IMR-90 (cell line): ENCODE measurements around the gene MT3. TPM values are rescaled to one million over a fixed set of nuclear protein-coding genes. Genes with fewer than 3 reads are reported as not detected.

Experiments
- ATAC-seq: fragments of 200-7000 bp; cut with Tn5 transposase; 2 replicates; pipeline ENCODE4 v1.9.1; 2020; ENCODE audit warnings: low read depth, mild to moderate bottlenecking, moderate library complexity
- BruUV-seq: library from RNA; stranded (reverse); fragments of 400-500 nt; replicated peaks from 2 replicates; lab custom pipeline; 2021; lab: Mats Ljungman, UMichigan
- CTCF ChIA-PET: fragments of 300-600 bp; formaldehyde crosslinking; extraction: SDS; loops from one replicate; lab custom pipeline; 2021; ENCODE audit warnings: antibody characterized with exemption; lab: Yijun Ruan, JAX
- POLR2A ChIA-PET: fragments of 300-600 bp; sonication (Branson Sonifier 250); formaldehyde crosslinking; loops from one replicate; lab custom pipeline; 2022; ENCODE audit warnings: antibody characterized with exemption; ENCODE audit not compliant: unreplicated experiment; lab: Charles Lee
- DNase-seq: peaks from one replicate; pipeline ENCODE4 v3.0.0; 2013
- H2AFZ ChIP-seq: replicated peaks from 2 replicates; pipeline ENCODE3; 2013; ENCODE audit warnings: low read length, mild to moderate bottlenecking; ENCODE audit not compliant: poor library complexity
- H2AK5ac ChIP-seq: 2 replicates; pipeline ENCODE4 v1.6.1; 2013; ENCODE audit warnings: low read depth, low read length, inconsistent platforms
- H2AK9ac ChIP-seq: replicated peaks from 2 replicates; pipeline ENCODE3; 2013; ENCODE audit warnings: mild to moderate bottlenecking, low read depth, low read length, moderate library complexity; ENCODE audit not compliant: poor library complexity
- H2BK120ac ChIP-seq: 2 replicates; pipeline ENCODE4 v1.6.1; 2013; ENCODE audit warnings: low read depth, low read length, inconsistent platforms
- H2BK15ac ChIP-seq: 3 replicates; pipeline ENCODE4 v1.6.1; 2013; ENCODE audit warnings: low read depth, low read length, inconsistent platforms
- H2BK20ac ChIP-seq: 2 replicates; pipeline ENCODE4 v1.6.1; 2013; ENCODE audit warnings: low read depth, mild to moderate bottlenecking, inconsistent platforms, low read length, moderate library complexity
- H2BK5ac ChIP-seq: 2 replicates; pipeline ENCODE4 v1.6.1; 2013; ENCODE audit warnings: mild to moderate bottlenecking, low read depth, low read length, inconsistent platforms; ENCODE audit not compliant: poor library complexity, severe bottlenecking
- H3K14ac ChIP-seq: replicated peaks from 2 replicates; pipeline ENCODE4 v1.6.1; 2013; ENCODE audit warnings: low read depth, low read length, inconsistent platforms
- H3K18ac ChIP-seq: 2 replicates; pipeline ENCODE4 v1.6.1; 2013; ENCODE audit warnings: low read depth, low read length, control low read depth
- H3K23ac ChIP-seq: 2 replicates; pipeline ENCODE4 v1.6.1; 2013; ENCODE audit warnings: low read depth, low read length, inconsistent platforms
- H3K27ac ChIP-seq: 2 replicates; pipeline ENCODE4 v1.5.1; 2013; ENCODE audit warnings: mild to moderate bottlenecking, control low read depth, low read length; ENCODE audit not compliant: insufficient read depth
- H3K27me3 ChIP-seq: 2 replicates; pipeline ENCODE4 v1.6.1; 2013; ENCODE audit warnings: low read length; ENCODE audit not compliant: control insufficient read depth, insufficient read depth
- H3K36me3 ChIP-seq: 2 replicates; pipeline ENCODE4 v1.6.1; 2013; ENCODE audit warnings: low read length, mixed read lengths; ENCODE audit not compliant: control insufficient read depth, insufficient read depth
- H3K4ac ChIP-seq: 2 replicates; pipeline ENCODE4 v1.6.1; 2013; ENCODE audit warnings: low read depth, low read length, inconsistent platforms
- H3K4me1 ChIP-seq: 2 replicates; pipeline ENCODE4 v1.6.1; 2013; ENCODE audit warnings: low read length, mixed read lengths; ENCODE audit not compliant: control insufficient read depth, insufficient read depth
- H3K4me2 ChIP-seq: 2 replicates; pipeline ENCODE4 v1.6.1; 2013; ENCODE audit warnings: low read depth, mild to moderate bottlenecking, control low read depth, low read length, moderate library complexity
- H3K4me3 ChIP-seq: 2 replicates; pipeline ENCODE4 v1.5.1; 2013; ENCODE audit warnings: low read depth, mild to moderate bottlenecking, control low read depth, low read length, moderate library complexity; ENCODE audit not compliant: insufficient read depth
- H3K56ac ChIP-seq: 2 replicates; pipeline ENCODE4 v1.6.1; 2013; ENCODE audit warnings: low read length, inconsistent platforms; ENCODE audit not compliant: insufficient read depth; ENCODE audit errors: extremely low read depth
- H3K79me1 ChIP-seq, 2 experiments: 2 replicates each; pipeline ENCODE4 v1.6.1; 2013; ENCODE audit warnings: low read length in 2 of 2, inconsistent platforms in 1 of 2, low read depth in 1 of 2
- H3K9ac ChIP-seq: 2 replicates; pipeline ENCODE4 v1.6.1; 2013; ENCODE audit warnings: low read depth, low read length, control low read depth
- H3K9me1 ChIP-seq: 2 replicates; pipeline ENCODE4 v1.6.1; 2013; ENCODE audit warnings: low read length, inconsistent platforms; ENCODE audit not compliant: insufficient read depth
- H3K9me3 ChIP-seq: 2 replicates; pipeline ENCODE4 v1.6.1; 2013; ENCODE audit warnings: low read length; ENCODE audit not compliant: control insufficient read depth, insufficient read depth
- H4K20me1 ChIP-seq: 2 replicates; pipeline ENCODE4 v1.6.1; 2013; ENCODE audit warnings: low read length, inconsistent platforms; ENCODE audit not compliant: insufficient read depth
- H4K5ac ChIP-seq: 2 replicates; pipeline ENCODE4 v1.6.1; 2013; ENCODE audit warnings: mild to moderate bottlenecking, low read depth, low read length, control low read depth
- H4K8ac ChIP-seq, 2 experiments: 2 replicates each; pipeline ENCODE4 v1.6.1; 2013; ENCODE audit warnings: low read depth in 2 of 2, low read length in 2 of 2, control low read depth in 1 of 2, inconsistent platforms in 1 of 2
- H4K91ac ChIP-seq: 2 replicates; pipeline ENCODE4 v1.6.1; 2013; ENCODE audit warnings: low read depth, low read length, inconsistent platforms; ENCODE audit not compliant: insufficient read depth
- BHLHE40 ChIP-seq: fragments of 150-350 bp; IDR thresholded peaks from 2 replicates; pipeline ENCODE4 v1.6.1; 2016; ENCODE audit warnings: mild to moderate bottlenecking, low read depth, low read length
- CEBPB ChIP-seq: IDR thresholded peaks from 2 replicates; pipeline ENCODE4 v1.6.1; 2012; ENCODE audit warnings: low read depth, low read length, improper control_type of control experiment
- CHD1 ChIP-seq: IDR thresholded peaks from 2 replicates; pipeline ENCODE4 v1.6.1; 2012; ENCODE audit warnings: low read depth, low read length, improper control_type of control experiment
- CTCF ChIP-seq: conservative IDR thresholded peaks from 2 replicates; pipeline ENCODE4 v1.5.1; 2012; ENCODE audit warnings: mild to moderate bottlenecking, low read depth, low read length, improper control_type of control experiment
- ELK1 ChIP-seq: fragments of 150-350 bp; IDR thresholded peaks from 2 replicates; pipeline ENCODE4 v1.6.1; 2016; ENCODE audit warnings: low read depth, mild to moderate bottlenecking, low read length, moderate library complexity, borderline replicate concordance
- FOS ChIP-seq: fragments of 150-350 bp; IDR thresholded peaks from 2 replicates; pipeline ENCODE4 v1.6.1; 2016; ENCODE audit warnings: low read depth, low read length
- MAFK ChIP-seq: IDR thresholded peaks from 2 replicates; pipeline ENCODE4 v1.6.1; 2012; ENCODE audit warnings: low read depth, low read length, improper control_type of control experiment
- MAZ ChIP-seq: IDR thresholded peaks from 2 replicates; pipeline ENCODE4 v1.6.1; 2012; ENCODE audit warnings: low read depth, mild to moderate bottlenecking, low read length, improper control_type of control experiment, moderate library complexity, borderline replicate concordance
- MXI1 ChIP-seq: IDR thresholded peaks from 2 replicates; pipeline ENCODE4 v1.6.1; 2012; ENCODE audit warnings: low read depth, mild to moderate bottlenecking, low read length, moderate library complexity, borderline replicate concordance
- NFE2L2 ChIP-seq: fragments of 150-350 bp; IDR thresholded peaks from 2 replicates; pipeline ENCODE4 v1.6.1; 2016; ENCODE audit warnings: low read depth, mild to moderate bottlenecking, low read length
- POLR2A ChIP-seq: IDR thresholded peaks from 2 replicates; pipeline ENCODE4 v1.6.1; 2012; ENCODE audit warnings: mild to moderate bottlenecking, low read depth, low read length
- RAD21 ChIP-seq: IDR thresholded peaks from 2 replicates; pipeline ENCODE4 v1.6.1; 2012; ENCODE audit warnings: low read length, improper control_type of control experiment
- RCOR1 ChIP-seq: IDR thresholded peaks from 2 replicates; pipeline ENCODE4 v1.6.1; 2012; ENCODE audit warnings: mild to moderate bottlenecking, low read length, improper control_type of control experiment; ENCODE audit not compliant: insufficient replicate concordance
- RFX5 ChIP-seq: IDR thresholded peaks from 2 replicates; pipeline ENCODE4 v1.8.0; 2012; ENCODE audit warnings: low read depth, mild to moderate bottlenecking, low read length, moderate library complexity
- SMC3 ChIP-seq: fragments of 150-350 bp; IDR thresholded peaks from 2 replicates; pipeline ENCODE4 v1.6.1; 2016; ENCODE audit warnings: low read depth, mild to moderate bottlenecking, antibody characterized with exemption, low read length, moderate library complexity
- USF2 ChIP-seq: fragments of 150-350 bp; IDR thresholded peaks from 2 replicates; pipeline ENCODE4 v1.6.1; 2017; ENCODE audit warnings: mild to moderate bottlenecking, antibody characterized with exemption, low read length, low read depth
- WGBS, 2 experiments: methylation state at CpG; one replicate each; pipeline versions ENCODE4 v1.1.5 to v1.1.7; 2013; ENCODE audit warnings: missing lambda C conversion rate in 2 of 2; ENCODE audit not compliant: insufficient read length in 1 of 2; ENCODE audit errors: extremely low coverage in 2 of 2; 5-methylcytosine and 5-hydroxymethylcytosine counted together
- dilution Hi-C: fragments of 300-500 bp; cut with HindIII; formaldehyde crosslinking; loops from one replicate; pipeline ENCODE4 v1.14.3; 2018; ENCODE audit warnings: low sequenced_read_pairs; ENCODE audit not compliant: unreplicated experiment
- in situ Hi-C: fragments of 300-500 bp; cut with MboI; formaldehyde crosslinking; loops from 3 replicates; pipeline ENCODE4 v1.14.3; 2019; ENCODE audit warnings: low sequenced_read_pairs, inconsistent platforms, mixed read lengths
- intact Hi-C: fragments of 100-400 bp; cut with micrococcal nuclease; formaldehyde crosslinking; loops from 2 replicates; pipeline ENCODE4 v1.10.0; 2022
- polyA plus RNA-seq, 3 experiments: library from polyadenylated mRNA; depleted of rRNA; stranded (reverse); fragments of >200 nt; gene quantifications; 2 replicates each; pipeline ENCODE4 v1.2.3, GENCODE V29; 2012; ENCODE audit warnings: low replicate concordance in 1 of 3
- total RNA-seq: library from RNA; depleted of rRNA; stranded (reverse); fragments of >200 nt; gene quantifications from 2 replicates; pipeline ENCODE4 v1.2.3, GENCODE V29; 2012

The MT3 gene
- total and polyA plus RNA-seq, 2 of the 4 experiments (the other 2 are of a cell fraction) = 0.62 TPM; not detected in 1

GRCh38 chr16:56626685-56627084 is 37.4 kb downstream of the MT3 start:
- peak overlapping the region; percentile 95 for H3K4ac ChIP-seq
- in situ Hi-C loops (no loop called here), dilution Hi-C loops (no loop called here), intact Hi-C loops (loop anchor here (2.0 to 5.0 kb wide), 2 partner anchors 18 to 56 kb away; partner anchors contain the start of genes MT1X and MT2A)
- H3K79me1 ChIP-seq = peaks cover 3 to 13% of the 10 kb centered on the region in 2 experiments; a peak in 3 of 4 replicates
- peak overlapping the region; percentile 85 for H3K27ac ChIP-seq
- peak overlapping the region; percentile 81 for H3K9ac ChIP-seq
- H3K4me1 ChIP-seq = peaks cover 17% of the 10 kb centered on the region
- no peak overlapping the region for H3K4me3 ChIP-seq
- peak overlapping the region; percentile 29; the same call in 1 of the 2 replicates for H3K18ac ChIP-seq
- peak overlapping the region; percentile 96 for H3K14ac ChIP-seq
- peak overlapping the region; percentile 82 for H2BK120ac ChIP-seq
- H2AK5ac ChIP-seq = peak overlapping the region; percentile 90
- ATAC-seq (no peak), DNase-seq (no peak)
- H4K91ac ChIP-seq = peak overlapping the region; percentile 96
- H2BK5ac ChIP-seq = peak overlapping the region; percentile 92
- no peak for TF ChIP-seq SMC3
- TF ChIP-seq CHD1 = no peak
- no peak for TF ChIP-seq MAZ
- no peak for TF ChIP-seq MAFK
- no peak for TF ChIP-seq NFE2L2
- no peak for TF ChIP-seq FOS
- TF ChIP-seq POLR2A = no peak
- TF ChIP-seq USF2 = no peak
- no peak for TF ChIP-seq RCOR1
- TF ChIP-seq MXI1 = no peak
- TF ChIP-seq RAD21 = no peak
- TF ChIP-seq RFX5 = no peak
- TF ChIP-seq ELK1 = no peak
- TF ChIP-seq BHLHE40 = no peak
- no peak for TF ChIP-seq CTCF
- no peak for TF ChIP-seq CEBPB
- peak overlapping the region; percentile 51 to 89 for H4K8ac ChIP-seq
- H3K23ac ChIP-seq = peak overlapping the region; percentile 74
- POLR2A ChIA-PET = interaction anchor here (0.6 to 3.8 kb wide), 3 partner anchors 10 to 44 kb away, joined by 3 to 37 read pairs (median 3); partner anchors contain the start of gene MT2A
- no peak overlapping the region for H2AK9ac ChIP-seq
- BruUV-seq = no TSS peak
- no peak overlapping the region for H2AFZ ChIP-seq
- no peaks in the 10 kb centered on the region for H3K9me3 ChIP-seq
- peak overlapping the region; percentile 63; the same call in 1 of the 3 replicates for H2BK15ac ChIP-seq
- CTCF ChIA-PET = no interaction called here
- H3K4me2 ChIP-seq = peak overlapping the region; percentile 48
- no CpG with 5 or more reads among the region's 7 CpGs for WGBS, 2 experiments
- H4K5ac ChIP-seq = peak overlapping the region; percentile 4; the same call in 1 of the 2 replicates
- peaks cover 4% of the 10 kb centered on the region; the same call in 1 of the 2 replicates for H3K9me1 ChIP-seq
- H3K56ac ChIP-seq = peak overlapping the region; percentile 60; the same call in 1 of the 2 replicates
- no peaks in the 10 kb centered on the region for H4K20me1 ChIP-seq
- no peak overlapping the region; the same call in 1 of the 2 replicates for H2BK20ac ChIP-seq
- H3K27me3 ChIP-seq = peaks cover 7% of the 10 kb centered on the region
- H3K36me3 ChIP-seq = no peaks in the 10 kb centered on the region
